PC-3 (cell line): ENCODE data around the gene RBM34. TPM values are rescaled to one million over a fixed set of nuclear protein-coding genes. Genes with fewer than 3 reads are reported as not detected.
"Not testable (repeated sequence)": the region's sequence is repeated elsewhere in the genome, so short reads cannot be mapped to it uniquely, and the experiment has no call there.

Experiments used
- ATAC-seq: fragments of 200-7000 bp; cut with Tn5 transposase; 2 replicates; pipeline ENCODE4 v1.9.1; 2020; ENCODE audit warnings: mild to moderate bottlenecking, moderate library complexity
- BruUV-seq: library from RNA; stranded (reverse); fragments of 400-500 nt; replicated peaks from 2 replicates; lab custom pipeline; 2021; lab: Mats Ljungman, UMichigan
- CTCF ChIA-PET: fragments of 300-600 bp; sonication (Branson Sonifier 250); formaldehyde crosslinking; loops from one replicate; lab custom pipeline; 2022; ENCODE audit warnings: antibody characterized with exemption; lab: Charles Lee
- POLR2A ChIA-PET: fragments of 300-600 bp; sonication (Branson Sonifier 250); formaldehyde crosslinking; loops from one replicate; lab custom pipeline; 2022; ENCODE audit warnings: antibody characterized with exemption; ENCODE audit not compliant: unreplicated experiment; lab: Charles Lee
- DNase-seq: peaks from one replicate; pipeline ENCODE4 v3.0.0-alpha.2; 2015
- H2AFZ ChIP-seq: fragments of 300-600 bp; sonication (generic); 2 replicates; pipeline ENCODE4 v1.6.0; 2016; ENCODE audit warnings: antibody characterized with exemption, low read length
- H3F3A ChIP-seq: fragments of 300-600 bp; sonication (generic); one replicate; pipeline ENCODE4 v1.6.0; 2017; ENCODE audit warnings: antibody characterized with exemption, low read length, control low read depth, mild to moderate bottlenecking; ENCODE audit not compliant: unreplicated experiment
- H3K27ac ChIP-seq: fragments of 300-600 bp; sonication (generic); 2 replicates; pipeline ENCODE4 v1.5.1; 2016; ENCODE audit warnings: mild to moderate bottlenecking, low read length
- H3K27me3 ChIP-seq: fragments of 300-600 bp; sonication (generic); 2 replicates; pipeline ENCODE4 v1.6.1; 2016; ENCODE audit warnings: low read length, mixed read lengths
- H3K36me3 ChIP-seq: fragments of 300-600 bp; sonication (generic); 2 replicates; pipeline ENCODE4 v1.6.1; 2016; ENCODE audit warnings: low read depth, mixed run types, low read length, mixed read lengths
- H3K4me1 ChIP-seq: fragments of 300-600 bp; sonication (generic); 2 replicates; pipeline ENCODE4 v1.5.1; 2016; ENCODE audit warnings: low read length; ENCODE audit not compliant: insufficient read depth
- H3K4me2 ChIP-seq: fragments of 300-600 bp; sonication (generic); 2 replicates; pipeline ENCODE4 v1.6.0; 2016; ENCODE audit warnings: low read length
- H3K4me3 ChIP-seq: fragments of 300-600 bp; sonication (generic); 2 replicates; pipeline ENCODE4 v1.5.1; 2016; ENCODE audit warnings: mild to moderate bottlenecking, low read length, mixed read lengths
- H3K79me2 ChIP-seq: fragments of 300-600 bp; sonication (generic); 2 replicates; pipeline ENCODE4 v1.6.1; 2017; ENCODE audit warnings: low read length, mixed read lengths
- H3K9ac ChIP-seq: fragments of 300-600 bp; sonication (generic); 2 replicates; pipeline ENCODE4 v1.6.0; 2016; ENCODE audit warnings: mild to moderate bottlenecking, low read length
- H3K9me2 ChIP-seq: fragments of 300-600 bp; sonication (generic); replicated peaks from 2 replicates; pipeline ENCODE4 v1.6.1; 2016; ENCODE audit warnings: mixed run types, low read length, mixed read lengths
- H3K9me3 ChIP-seq: fragments of 300-600 bp; sonication (generic); 2 replicates; pipeline ENCODE4 v1.6.1; 2016; ENCODE audit warnings: low read length, mixed read lengths
- H4K20me1 ChIP-seq: fragments of 300-600 bp; sonication (generic); 2 replicates; pipeline ENCODE4 v1.6.1; 2016; ENCODE audit warnings: low read length, mixed read lengths
- CTCF ChIP-seq: fragments of 300-600 bp; sonication (generic); conservative IDR thresholded peaks from 2 replicates; pipeline ENCODE4 v1.5.1; 2017; ENCODE audit warnings: antibody characterized with exemption, low read depth, mild to moderate bottlenecking, low read length
- EZH2 ChIP-seq: fragments of 300-600 bp; sonication (generic); IDR thresholded peaks from one replicate; pipeline ENCODE4 v1.6.1; 2017; ENCODE audit warnings: antibody characterized with exemption, mild to moderate bottlenecking, low read length; ENCODE audit not compliant: unreplicated experiment
- EZH2phosphoT487 ChIP-seq: fragments of 300-600 bp; sonication (generic); IDR thresholded peaks from 2 replicates; pipeline ENCODE4 v1.6.1; 2018; ENCODE audit warnings: mild to moderate bottlenecking, antibody characterized with exemption, low read length, borderline replicate concordance
- intact Hi-C: fragments of 100-400 bp; cut with micrococcal nuclease; formaldehyde crosslinking; loops from 2 replicates; pipeline ENCODE4 v1.9.0; 2023
- total RNA-seq: library from RNA; depleted of rRNA; stranded (reverse); fragments of >200 nt; gene quantifications from 2 replicates; pipeline ENCODE4 v1.2.3, GENCODE V29; 2014

RBM34 gene
- total RNA-seq, 1 experiment from 2014 or later: 40.1 TPM

GRCh38 chr1:235100194-235100772 lies 60.8 kb downstream of the RBM34 start:
- Histone ChIP-seq H2AFZ (no peak overlapping the region), H3K4me2 (no peak overlapping the region), H3K9ac (no peak overlapping the region), H3K79me2 (no peaks in the 10 kb centered on the region), H3K4me3 (no peak overlapping the region), H3K9me2 (no peaks in the 10 kb centered on the region), H3F3A (peaks cover 4% of the 10 kb centered on the region), H3K9me3 (no peaks in the 10 kb centered on the region), H3K27ac (no peak overlapping the region), H3K36me3 (no peaks in the 10 kb centered on the region), H3K27me3 (no peaks in the 10 kb centered on the region), H3K4me1 (peaks cover 8% of the 10 kb centered on the region), H4K20me1 (no peaks in the 10 kb centered on the region)
- intact Hi-C loops: loop anchor here (10.0 kb wide), 1 partner anchor 65 kb away; the partner anchor contains the start of gene RBM34
- ChIA-PET POLR2A (no interaction called here), CTCF (no interaction called here)
- TF ChIP-seq EZH2phosphoT487: no peak
- no peak for TF ChIP-seq EZH2
- TF ChIP-seq CTCF: no peak
- ATAC-seq (no peak), DNase-seq (no peak)
- BruUV-seq: no TSS peak

GRCh38 chr1:235098991-235099390 lies 62.1 kb downstream of the RBM34 start:
- no TSS peak for BruUV-seq
- Histone ChIP-seq H2AFZ (no peak overlapping the region), H4K20me1 (no peaks in the 10 kb centered on the region), H3F3A (no peaks in the 10 kb centered on the region), H3K27ac (no peak overlapping the region), H3K9me3 (no peaks in the 10 kb centered on the region), H3K9ac (no peak overlapping the region), H3K27me3 (no peaks in the 10 kb centered on the region), H3K4me2 (no peak overlapping the region), H3K79me2 (no peaks in the 10 kb centered on the region), H3K36me3 (no peaks in the 10 kb centered on the region), H3K4me1 (no peaks in the 10 kb centered on the region), H3K4me3 (no peak overlapping the region), H3K9me2 (no peaks in the 10 kb centered on the region)
- POLR2A ChIA-PET: no interaction called here
- CTCF ChIA-PET: no interaction called here
- TF ChIP-seq EZH2 (no peak), CTCF (no peak), EZH2phosphoT487 (no peak)
- no peak for DNase-seq
- ATAC-seq: no peak
- intact Hi-C loops: no loop called here

- intact Hi-C loops: no loop called here
- DNase-seq: no peak
- no peak overlapping the region for H3K4me2 ChIP-seq
- H3K27me3 ChIP-seq: no peaks in the 10 kb centered on the region
- H3K27ac ChIP-seq: no peak overlapping the region
- no peak overlapping the region for H3K4me3 ChIP-seq
- no peaks in the 10 kb centered on the region for H3K36me3 ChIP-seq
- 0 out of 2 replicates have a peak, but pooled peaks cover 2% of the 10 kb centered on the region for H3K4me1 ChIP-seq
- no peaks in the 10 kb centered on the region for H4K20me1 ChIP-seq
- CTCF ChIA-PET: interaction anchor here (0.5 kb wide), 1 partner anchor 608 kb away, joined by 6 read pairs; no protein-coding TSS in a partner anchor
- ATAC-seq: no peak
- H3K9ac ChIP-seq: no peak overlapping the region
- no TSS peak for BruUV-seq
- H3F3A ChIP-seq: no peaks in the 10 kb centered on the region
- no peaks in the 10 kb centered on the region for H3K9me3 ChIP-seq
- no peak for TF ChIP-seq EZH2phosphoT487
- TF ChIP-seq EZH2: no peak
- TF ChIP-seq CTCF: no peak
- H2AFZ ChIP-seq: no peak overlapping the region
- no peaks in the 10 kb centered on the region for H3K79me2 ChIP-seq
- POLR2A ChIA-PET: no interaction called here
- H3K9me2 ChIP-seq: no peaks in the 10 kb centered on the region
These were observed 62.5 kb downstream of the RBM34 start for GRCh38 chr1:235098547-235098946.

- CTCF ChIA-PET, H3K4me2 ChIP-seq, H3K36me3 ChIP-seq, H3K9me2 ChIP-seq, DNase-seq, H3F3A ChIP-seq, H3K9ac ChIP-seq, H3K4me3 ChIP-seq, H3K4me1 ChIP-seq, H3K27me3 ChIP-seq, H3K27ac ChIP-seq, H4K20me1 ChIP-seq, intact Hi-C loops, H3K79me2 ChIP-seq, ATAC-seq, BruUV-seq, POLR2A ChIA-PET, H2AFZ ChIP-seq, H3K9me3 ChIP-seq: not testable (repeated sequence)
These were observed 63.5 kb downstream of the RBM34 start for GRCh38 chr1:235097501-235097900.
